ENCODE measurements around the gene PRSS1.

DNA sequence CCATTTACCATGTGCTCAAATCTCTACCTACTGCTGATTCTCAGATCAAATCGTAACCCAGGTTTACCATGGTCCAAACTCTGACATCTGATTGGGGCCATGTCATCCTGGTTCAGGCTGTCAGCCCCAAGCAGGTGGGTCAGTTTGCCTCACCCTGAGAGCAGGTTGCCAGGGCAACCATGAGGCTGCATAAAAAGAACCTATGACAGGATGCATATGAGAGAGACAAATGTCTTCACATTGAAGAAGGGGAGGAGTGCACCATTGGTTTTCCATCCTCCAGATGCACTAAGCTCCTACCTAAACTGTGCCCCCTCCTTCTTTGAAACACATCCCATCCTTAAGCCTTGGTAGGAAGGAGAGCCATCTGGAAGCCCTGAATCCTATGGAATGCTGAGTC, 10.2 kb downstream of the PRSS1 start:
- TF ChIP-seq POLR2A (IDR thresholded peaks at IDR 0.05) (no peak), POLR2AphosphoS5 (IDR thresholded peaks at IDR 0.05) (no peak), EP300 (IDR thresholded peaks at IDR 0.05) (no peak)
- TF ChIP-seq, protein P1, sequence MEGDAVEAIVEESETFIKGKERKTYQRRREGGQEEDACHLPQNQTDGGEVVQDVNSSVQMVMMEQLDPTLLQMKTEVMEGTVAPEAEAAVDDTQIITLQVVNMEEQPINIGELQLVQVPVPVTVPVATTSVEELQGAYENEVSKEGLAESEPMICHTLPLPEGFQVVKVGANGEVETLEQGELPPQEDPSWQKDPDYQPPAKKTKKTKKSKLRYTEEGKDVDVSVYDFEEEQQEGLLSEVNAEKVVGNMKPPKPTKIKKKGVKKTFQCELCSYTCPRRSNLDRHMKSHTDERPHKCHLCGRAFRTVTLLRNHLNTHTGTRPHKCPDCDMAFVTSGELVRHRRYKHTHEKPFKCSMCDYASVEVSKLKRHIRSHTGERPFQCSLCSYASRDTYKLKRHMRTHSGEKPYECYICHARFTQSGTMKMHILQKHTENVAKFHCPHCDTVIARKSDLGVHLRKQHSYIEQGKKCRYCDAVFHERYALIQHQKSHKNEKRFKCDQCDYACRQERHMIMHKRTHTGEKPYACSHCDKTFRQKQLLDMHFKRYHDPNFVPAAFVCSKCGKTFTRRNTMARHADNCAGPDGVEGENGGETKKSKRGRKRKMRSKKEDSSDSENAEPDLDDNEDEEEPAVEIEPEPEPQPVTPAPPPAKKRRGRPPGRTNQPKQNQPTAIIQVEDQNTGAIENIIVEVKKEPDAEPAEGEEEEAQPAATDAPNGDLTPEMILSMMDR (IDR thresholded peaks at IDR 0.05): no peak

Measured in upper lobe of left lung (tissue), 4 donors.